Adipocyte (in vitro differentiated cells): Measurements from ENCODE around the gene RIPK4.

ENCODE experiments used
- DNase-seq: peaks from one replicate; pipeline ENCODE4 v3.0.0-alpha.2; 2015; ENCODE audit warnings: low read depth
- H3K27me3 ChIP-seq: replicated peaks from 2 replicates; pipeline ENCODE4 v1.7.0; 2013; ENCODE audit warnings: mild to moderate bottlenecking, low read length, moderate library complexity; ENCODE audit not compliant: control insufficient read depth, insufficient read depth
- H3K36me3 ChIP-seq: 2 replicates; pipeline ENCODE4 v1.7.0; 2013; ENCODE audit warnings: low read length, mild to moderate bottlenecking, moderate library complexity; ENCODE audit not compliant: control insufficient read depth, insufficient read depth, severe bottlenecking
- H3K4me1 ChIP-seq: 2 replicates; pipeline ENCODE4 v1.7.0; 2013; ENCODE audit warnings: mild to moderate bottlenecking, low read length, moderate library complexity; ENCODE audit not compliant: control insufficient read depth, insufficient read depth
- H3K4me3 ChIP-seq: 2 replicates; pipeline ENCODE4 v1.7.0; 2013; ENCODE audit warnings: mild to moderate bottlenecking, low read length, moderate library complexity
- H3K9ac ChIP-seq: 2 replicates; pipeline ENCODE4 v1.7.0; 2013; ENCODE audit warnings: mild to moderate bottlenecking, low read length, moderate library complexity
- H3K9me3 ChIP-seq: 2 replicates; pipeline ENCODE4 v1.7.0; 2013; ENCODE audit warnings: mild to moderate bottlenecking, low read length, moderate library complexity; ENCODE audit not compliant: control insufficient read depth

RIPK4 gene

GRCh38 chr21:41750051-41750450 is 16.8 kb downstream of the RIPK4 start:
- Histone ChIP-seq H3K27me3 (peaks cover 10% of the 10 kb centered on the region), H3K4me1 (peaks cover 13% of the 10 kb centered on the region), H3K4me3 (no peak overlapping the region), H3K9ac (no peak overlapping the region), H3K9me3 (no peaks in the 10 kb centered on the region), H3K36me3 (no peaks in the 10 kb centered on the region)
- DNase-seq, result no peak

GRCh38 chr21:41749286-41749685 is 17.6 kb downstream of the RIPK4 start:
- Histone ChIP-seq H3K4me3 (no peak overlapping the region), H3K9ac (no peak overlapping the region), H3K4me1 (peaks cover 13% of the 10 kb centered on the region), H3K9me3 (no peaks in the 10 kb centered on the region), H3K36me3 (no peaks in the 10 kb centered on the region), H3K27me3 (peaks cover 10% of the 10 kb centered on the region)
- DNase-seq, result no peak

- H3K36me3 ChIP-seq, result no peaks in the 10 kb centered on the region
- DNase-seq, result no peak
- H3K9ac ChIP-seq, result no peak overlapping the region
- H3K4me3 ChIP-seq, result no peak overlapping the region
- H3K9me3 ChIP-seq, result no peaks in the 10 kb centered on the region
- H3K27me3 ChIP-seq, result peaks cover 22% of the 10 kb centered on the region
- H3K4me1 ChIP-seq, result peaks cover 13% of the 10 kb centered on the region
These were observed 18.7 kb downstream of the RIPK4 start for GRCh38 chr21:41747943-41748738.

GRCh38 chr21:41746744-41747006 is 20.2 kb downstream of the RIPK4 start:
- peaks cover 35% of the 10 kb centered on the region for H3K27me3 ChIP-seq
- H3K4me3 ChIP-seq, result no peak overlapping the region
- DNase-seq, result no peak
- no peak overlapping the region for H3K9ac ChIP-seq
- H3K36me3 ChIP-seq, result no peaks in the 10 kb centered on the region
- no peaks in the 10 kb centered on the region for H3K9me3 ChIP-seq
- peaks cover 6% of the 10 kb centered on the region for H3K4me1 ChIP-seq

GRCh38 chr21:41745971-41746743 is 20.7 kb downstream of the RIPK4 start:
- Histone ChIP-seq H3K4me1 (peaks cover 6% of the 10 kb centered on the region), H3K27me3 (peaks cover 35% of the 10 kb centered on the region), H3K36me3 (no peaks in the 10 kb centered on the region), H3K4me3 (no peak overlapping the region), H3K9me3 (no peaks in the 10 kb centered on the region), H3K9ac (no peak overlapping the region)
- no peak for DNase-seq

GRCh38 chr21:41745026-41745820 is 21.6 kb downstream of the RIPK4 start:
- Histone ChIP-seq H3K9me3 (no peaks in the 10 kb centered on the region), H3K4me1 (peaks cover 3% of the 10 kb centered on the region), H3K36me3 (no peaks in the 10 kb centered on the region), H3K4me3 (no peak overlapping the region), H3K9ac (no peak overlapping the region), H3K27me3 (peaks cover 35% of the 10 kb centered on the region)
- no peak for DNase-seq

- Histone ChIP-seq H3K27me3 (peaks cover 32% of the 10 kb centered on the region), H3K9me3 (no peaks in the 10 kb centered on the region), H3K4me3 (no peak overlapping the region), H3K36me3 (no peaks in the 10 kb centered on the region), H3K4me1 (no peaks in the 10 kb centered on the region), H3K9ac (no peak overlapping the region)
- no peak for DNase-seq
These were observed 22.6 kb downstream of the RIPK4 start for GRCh38 chr21:41744028-41744930.

- Histone ChIP-seq H3K27me3 (peaks cover 32% of the 10 kb centered on the region), H3K4me1 (no peaks in the 10 kb centered on the region), H3K4me3 (no peak overlapping the region), H3K36me3 (no peaks in the 10 kb centered on the region), H3K9ac (no peak overlapping the region), H3K9me3 (peaks cover 3% of the 10 kb centered on the region)
- DNase-seq, result no peak
These were observed 23.4 kb downstream of the RIPK4 start for GRCh38 chr21:41743321-41744027.

- H3K4me1 ChIP-seq, result no peaks in the 10 kb centered on the region
- no peak overlapping the region for H3K4me3 ChIP-seq
- H3K27me3 ChIP-seq, result peaks cover 25% of the 10 kb centered on the region
- H3K9me3 ChIP-seq, result peaks cover 15% of the 10 kb centered on the region
- H3K9ac ChIP-seq, result no peak overlapping the region
- H3K36me3 ChIP-seq, result no peaks in the 10 kb centered on the region
- no peak for DNase-seq
These were observed 24.6 kb downstream of the RIPK4 start for GRCh38 chr21:41742073-41742875.
